Measurements from ENCODE around the gene RASGRF1. TPM values are rescaled to one million over a fixed set of nuclear protein-coding genes. Genes with fewer than 3 reads are reported as not detected.

RASGRF1 gene
- total RNA-seq, 4 donors from 2014 or later, result 5.4 to 73.4 TPM; not detected in 2

- no peaks in the 10 kb centered on the region for H3K36me3 ChIP-seq
- H3K27ac ChIP-seq, result no peak overlapping the region
- H3K4me1 ChIP-seq, result no peaks in the 10 kb centered on the region
- H3K4me3 ChIP-seq, result no peak overlapping the region
- no peak for DNase-seq
- no peaks in the 10 kb centered on the region for H3K27me3 ChIP-seq
- TF ChIP-seq POLR2A (IDR thresholded peaks at IDR 0.05) (no peak), CTCF (IDR thresholded peaks at IDR 0.05) (no peak)
- no peaks in the 10 kb centered on the region for H3K9me3 ChIP-seq
These were observed 25.2 kb downstream of the RASGRF1 start for GRCh38 chr15:79065361-79065705.

GRCh38 chr15:79064496-79064895 is 26.1 kb downstream of the RASGRF1 start:
- Histone ChIP-seq H3K4me1 (no peaks in the 10 kb centered on the region), H3K9me3 (no peaks in the 10 kb centered on the region), H3K27ac (no peak overlapping the region), H3K4me3 (no peak overlapping the region), H3K36me3 (no peaks in the 10 kb centered on the region), H3K27me3 (no peaks in the 10 kb centered on the region)
- TF ChIP-seq CTCF (IDR thresholded peaks at IDR 0.05), result no peak
- TF ChIP-seq POLR2A (IDR thresholded peaks at IDR 0.05), result no peak
- no peak for DNase-seq

- no peaks in the 10 kb centered on the region for H3K4me1 ChIP-seq
- no peaks in the 10 kb centered on the region for H3K9me3 ChIP-seq
- no peaks in the 10 kb centered on the region for H3K36me3 ChIP-seq
- no peaks in the 10 kb centered on the region for H3K27me3 ChIP-seq
- no peak overlapping the region for H3K4me3 ChIP-seq
- no peak overlapping the region for H3K27ac ChIP-seq
- DNase-seq, result no peak
- no peak for TF ChIP-seq POLR2A (IDR thresholded peaks at IDR 0.05)
- no peak for TF ChIP-seq CTCF (IDR thresholded peaks at IDR 0.05)
These were observed 30.4 kb downstream of the RASGRF1 start for GRCh38 chr15:79060175-79060574.

- TF ChIP-seq POLR2A (IDR thresholded peaks at IDR 0.05), result no peak
- no peak for TF ChIP-seq CTCF (IDR thresholded peaks at IDR 0.05)
- no peak for DNase-seq
- H3K36me3 ChIP-seq, result no peaks in the 10 kb centered on the region
- H3K27me3 ChIP-seq, result no peaks in the 10 kb centered on the region
- H3K27ac ChIP-seq, result no peak overlapping the region
- no peak overlapping the region for H3K4me3 ChIP-seq
- H3K9me3 ChIP-seq, result no peaks in the 10 kb centered on the region
- no peaks in the 10 kb centered on the region for H3K4me1 ChIP-seq
These were observed 31.5 kb downstream of the RASGRF1 start for GRCh38 chr15:79059081-79059572.

GRCh38 chr15:79058260-79058850 is 32.2 kb downstream of the RASGRF1 start:
- Histone ChIP-seq H3K27ac (no peak overlapping the region), H3K4me1 (no peaks in the 10 kb centered on the region), H3K36me3 (no peaks in the 10 kb centered on the region), H3K9me3 (no peaks in the 10 kb centered on the region), H3K4me3 (no peak overlapping the region), H3K27me3 (no peaks in the 10 kb centered on the region)
- DNase-seq, result no peak
- TF ChIP-seq POLR2A (IDR thresholded peaks at IDR 0.05) (no peak), CTCF (IDR thresholded peaks at IDR 0.05) (no peak)

GRCh38 chr15:79057050-79057449 is 33.5 kb downstream of the RASGRF1 start:
- no peak overlapping the region for H3K27ac ChIP-seq
- no peaks in the 10 kb centered on the region for H3K4me1 ChIP-seq
- TF ChIP-seq POLR2A (IDR thresholded peaks at IDR 0.05), result no peak
- no peak for TF ChIP-seq CTCF (IDR thresholded peaks at IDR 0.05)
- H3K4me3 ChIP-seq, result no peak overlapping the region
- no peaks in the 10 kb centered on the region for H3K9me3 ChIP-seq
- DNase-seq, result no peak
- H3K36me3 ChIP-seq, result no peaks in the 10 kb centered on the region
- H3K27me3 ChIP-seq, result no peaks in the 10 kb centered on the region
